Mesendoderm (in vitro differentiated cells): ENCODE results near the gene ACTG1.

Source experiments
- DNase-seq: peaks from one replicate; pipeline ENCODE4 v3.0.0; 2013
- H2AK5ac ChIP-seq: 2 replicates; pipeline ENCODE4 v1.6.1; 2013; ENCODE audit warnings: low read length, inconsistent platforms
- H2BK120ac ChIP-seq: 2 replicates; pipeline ENCODE4 v1.6.1; 2013; ENCODE audit warnings: low read depth, mild to moderate bottlenecking, low read length, moderate library complexity, mixed read lengths
- H2BK15ac ChIP-seq: replicated peaks from 2 replicates; pipeline ENCODE4 v1.6.1; 2013; ENCODE audit warnings: low read depth, mild to moderate bottlenecking, moderate library complexity
- H2BK5ac ChIP-seq: 2 replicates; pipeline ENCODE4 v1.6.1; 2013; ENCODE audit warnings: low read length, inconsistent platforms
- H3K18ac ChIP-seq: 2 replicates; pipeline ENCODE4 v1.6.1; 2013; ENCODE audit warnings: mild to moderate bottlenecking, low read length, mixed read lengths
- H3K23ac ChIP-seq: one replicate; pipeline ENCODE4 v1.6.1; 2013; ENCODE audit warnings: low read length
- H3K27ac ChIP-seq: 2 replicates; pipeline ENCODE4 v1.5.1; 2013; ENCODE audit warnings: low read depth, mild to moderate bottlenecking, inconsistent platforms, low read length, moderate library complexity
- H3K27me3 ChIP-seq: 2 replicates; pipeline ENCODE4 v1.6.1; 2013; ENCODE audit warnings: low read length, control low read depth, mild to moderate bottlenecking, inconsistent platforms; ENCODE audit not compliant: insufficient read depth, poor library complexity
- H3K36me3 ChIP-seq: 2 replicates; pipeline ENCODE4 v1.6.1; 2013; ENCODE audit warnings: low read length, inconsistent platforms; ENCODE audit not compliant: control insufficient read depth, insufficient read depth
- H3K4ac ChIP-seq: one replicate; pipeline ENCODE4 v1.6.1; 2013; ENCODE audit warnings: low read depth, mild to moderate bottlenecking, low read length, moderate library complexity
- H3K4me1 ChIP-seq: 2 replicates; pipeline ENCODE4 v1.6.1; 2013; ENCODE audit warnings: low read depth, low read length, inconsistent platforms; ENCODE audit not compliant: control insufficient read depth
- H3K4me2 ChIP-seq: 2 replicates; pipeline ENCODE4 v1.6.1; 2013; ENCODE audit warnings: low read length
- H3K4me3 ChIP-seq: 2 replicates; pipeline ENCODE4 v1.5.1; 2013; ENCODE audit warnings: mild to moderate bottlenecking, low read length
- H3K56ac ChIP-seq: one replicate; pipeline ENCODE4 v1.6.1; 2013; ENCODE audit warnings: low read length
- H3K79me1 ChIP-seq: 2 replicates; pipeline ENCODE4 v1.6.1; 2013; ENCODE audit warnings: low read length, inconsistent platforms
- H3K79me2 ChIP-seq: 2 replicates; pipeline ENCODE4 v1.6.1; 2013; ENCODE audit warnings: mild to moderate bottlenecking, low read length; ENCODE audit not compliant: control insufficient read depth, insufficient read depth
- H3K9ac ChIP-seq: 2 replicates; pipeline ENCODE4 v1.6.1; 2013; ENCODE audit warnings: low read length, inconsistent platforms
- H4K5ac ChIP-seq: one replicate; pipeline ENCODE4 v1.6.1; 2013; ENCODE audit warnings: low read length
- H4K8ac ChIP-seq: one replicate; pipeline ENCODE4 v1.6.1; 2013; ENCODE audit warnings: low read depth, mild to moderate bottlenecking, control low read depth, low read length, moderate library complexity
- WGBS: extraction: QIAGEN DNeasy Blood & Tissue Kit; methylation state at CpG from one replicate; pipeline ENCODE4 v1.1.7; 2013; ENCODE audit warnings: low lambda C conversion rate, missing lambda C conversion rate; ENCODE audit not compliant: insufficient coverage; ENCODE audit errors: extremely low coverage; 5-methylcytosine and 5-hydroxymethylcytosine counted together

Gene ACTG1

DNA sequence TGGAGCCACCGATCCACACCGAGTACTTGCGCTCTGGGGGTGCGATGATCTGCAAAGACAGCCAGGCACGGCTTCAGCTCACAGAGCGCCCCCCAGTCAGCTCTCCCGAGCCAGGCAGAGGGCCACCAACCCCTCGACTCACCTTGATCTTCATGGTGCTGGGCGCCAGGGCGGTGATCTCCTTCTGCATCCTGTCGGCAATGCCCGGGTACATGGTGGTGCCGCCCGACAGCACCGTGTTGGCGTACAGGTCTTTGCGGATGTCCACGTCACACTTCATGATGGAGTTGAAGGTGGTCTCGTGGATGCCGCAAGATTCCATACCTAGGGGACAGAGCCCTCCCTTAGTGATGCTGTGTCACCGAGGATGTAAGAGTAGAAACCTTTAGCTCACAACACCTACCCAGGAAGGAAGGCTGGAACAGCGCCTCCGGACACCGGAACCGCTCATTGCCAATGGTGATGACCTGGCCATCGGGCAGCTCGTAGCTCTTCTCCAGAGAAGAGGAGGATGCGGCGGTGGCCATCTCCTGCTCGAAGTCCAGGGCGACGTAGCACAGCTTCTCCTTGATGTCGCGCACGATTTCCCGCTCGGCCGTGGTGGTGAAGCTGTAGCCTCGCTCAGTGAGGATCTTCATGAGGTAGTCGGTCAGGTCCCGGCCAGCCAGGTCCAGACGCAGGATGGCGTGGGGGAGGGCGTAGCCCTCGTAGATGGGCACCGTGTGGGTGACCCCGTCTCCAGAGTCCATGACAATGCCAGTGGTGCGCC, 1.6 kb downstream of the ACTG1 start:
- Histone ChIP-seq H2BK15ac (no peak overlapping the region), H3K9ac (peak overlapping the region; percentile 81), H3K23ac (peak overlapping the region; percentile 81), H4K8ac (no peak overlapping the region), H2BK120ac (no peak overlapping the region), H3K4me1 (no peaks in the 10 kb centered on the region), H3K18ac (no peak overlapping the region), H4K5ac (no peak overlapping the region), H3K79me2 (peaks cover 43% of the 10 kb centered on the region), H3K27ac (peak overlapping the region; percentile 8), H3K4me2 (peak overlapping the region; percentile 59), H3K4me3 (peak overlapping the region; percentile 98), H3K4ac (no peak overlapping the region), H3K79me1 (peaks cover 2% of the 10 kb centered on the region), H2BK5ac (no peak overlapping the region), H3K56ac (peak overlapping the region; percentile 98), H3K36me3 (peaks cover 23% of the 10 kb centered on the region), H2AK5ac (no peak overlapping the region), H3K27me3 (no peaks in the 10 kb centered on the region)
- no peak for DNase-seq
- no CpG with 5 or more reads among the region's 48 CpGs for WGBS

DNA sequence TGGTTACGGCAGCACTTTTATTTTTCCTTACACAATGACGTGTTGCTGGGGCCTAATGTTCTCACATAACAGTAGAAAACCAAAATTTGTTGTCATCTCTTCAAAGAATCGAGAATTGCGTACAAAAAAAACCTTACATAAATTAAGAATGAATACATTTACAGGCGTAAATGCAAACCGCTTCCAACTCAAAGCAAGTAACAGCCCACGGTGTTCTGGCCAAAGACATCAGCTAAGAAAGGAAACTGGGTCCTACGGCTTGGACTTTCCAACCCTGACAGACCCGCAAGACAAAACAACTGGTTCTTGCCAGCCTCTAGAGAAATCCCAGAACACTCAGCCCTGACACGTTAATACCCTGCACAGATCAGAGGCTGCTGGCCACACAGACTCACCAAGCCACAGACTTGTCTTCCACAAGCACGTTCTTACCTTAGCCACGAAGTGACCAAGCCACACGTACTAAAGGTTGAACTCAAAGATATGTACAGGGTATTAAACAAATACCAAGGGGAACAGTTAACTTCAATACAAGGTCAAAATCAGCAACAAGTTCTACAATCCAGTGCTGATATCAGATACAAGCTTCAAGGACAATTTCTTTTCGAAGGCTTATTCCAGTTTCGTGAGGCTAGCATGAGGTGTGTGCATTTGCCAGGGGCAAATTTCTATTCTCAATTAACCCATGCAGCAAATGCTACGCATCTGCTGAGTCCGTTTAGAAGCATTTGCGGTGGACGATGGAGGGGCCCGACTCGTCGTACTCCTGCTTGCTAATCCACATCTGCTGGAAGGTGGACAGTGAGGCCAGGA, 2.4 kb downstream of the ACTG1 start:
- peaks cover 36% of the 10 kb centered on the region for H3K79me2 ChIP-seq
- no peak overlapping the region for H3K4ac ChIP-seq
- no peak for DNase-seq
- no peaks in the 10 kb centered on the region for H3K4me1 ChIP-seq
- peak overlapping the region; percentile 59 for H3K4me2 ChIP-seq
- H4K8ac ChIP-seq, result no peak overlapping the region
- peak overlapping the region; percentile 81 for H3K9ac ChIP-seq
- peaks cover 23% of the 10 kb centered on the region for H3K36me3 ChIP-seq
- no peaks in the 10 kb centered on the region for H3K27me3 ChIP-seq
- H2AK5ac ChIP-seq, result no peak overlapping the region
- H3K4me3 ChIP-seq, result peak overlapping the region; percentile 98
- H4K5ac ChIP-seq, result no peak overlapping the region
- H3K18ac ChIP-seq, result no peak overlapping the region
- WGBS, result no CpG with 5 or more reads among the region's 22 CpGs
- H3K27ac ChIP-seq, result no peak overlapping the region
- H2BK15ac ChIP-seq, result no peak overlapping the region
- peak overlapping the region; percentile 98 for H3K56ac ChIP-seq
- no peak overlapping the region for H2BK120ac ChIP-seq
- peaks cover 2% of the 10 kb centered on the region for H3K79me1 ChIP-seq
- H2BK5ac ChIP-seq, result no peak overlapping the region
- H3K23ac ChIP-seq, result peak overlapping the region; percentile 81

DNA sequence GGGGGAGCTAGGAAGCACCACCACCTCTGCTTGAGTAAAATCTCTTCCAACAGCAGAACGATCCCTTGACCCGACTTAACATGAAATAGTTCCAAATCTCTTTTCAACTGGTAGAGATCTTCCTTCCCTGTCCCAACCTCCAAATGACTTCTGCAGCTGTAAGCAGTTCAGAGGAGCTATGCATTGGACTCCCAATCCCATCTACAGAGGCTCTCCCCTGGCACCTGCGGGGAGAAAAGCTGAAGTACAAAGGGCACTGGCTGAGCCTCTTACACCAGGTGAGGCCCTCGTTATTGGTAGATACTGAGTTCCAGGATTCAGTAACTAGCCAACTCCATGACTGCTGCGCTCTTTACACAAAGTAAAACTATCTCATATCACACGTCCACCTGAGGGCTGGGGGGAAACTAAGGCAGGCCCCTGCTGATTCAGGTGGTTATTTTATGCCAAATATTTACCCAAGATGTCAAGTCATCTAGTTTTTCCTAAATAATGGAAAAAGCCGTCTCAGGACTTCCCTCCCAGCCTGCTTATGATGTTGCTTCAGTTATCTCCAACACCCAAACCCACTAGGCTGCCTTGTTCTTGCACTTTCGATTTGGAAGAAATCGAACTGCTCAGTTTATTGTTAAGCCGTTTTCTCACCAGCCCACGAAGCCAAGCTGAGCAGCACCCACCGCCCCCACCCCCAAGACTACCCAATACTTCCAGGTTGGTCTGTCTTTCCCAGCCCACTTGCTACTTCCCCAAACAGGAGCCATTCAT, 3.2 kb downstream of the ACTG1 start:
- Histone ChIP-seq H3K23ac (no peak overlapping the region), H3K18ac (no peak overlapping the region), H2AK5ac (no peak overlapping the region), H3K4ac (no peak overlapping the region), H2BK15ac (no peak overlapping the region), H2BK5ac (no peak overlapping the region), H3K79me2 (peaks cover 36% of the 10 kb centered on the region), H3K4me1 (no peaks in the 10 kb centered on the region), H3K79me1 (peaks cover 2% of the 10 kb centered on the region), H3K56ac (peak overlapping the region; percentile 98), H3K4me3 (peak overlapping the region; percentile 98), H3K4me2 (peak overlapping the region; percentile 59), H3K27ac (peak overlapping the region; percentile 9), H2BK120ac (no peak overlapping the region), H3K36me3 (peaks cover 23% of the 10 kb centered on the region), H3K9ac (peak overlapping the region; percentile 81), H4K8ac (no peak overlapping the region), H3K27me3 (no peaks in the 10 kb centered on the region), H4K5ac (no peak overlapping the region)
- peak; percentile 70 for DNase-seq
- no CpG with 5 or more reads among the region's 12 CpGs for WGBS

GRCh38 chr17:81508639-81509206, 3.9 kb downstream of the ACTG1 start:
- Histone ChIP-seq H4K8ac (no peak overlapping the region), H3K4me1 (no peaks in the 10 kb centered on the region), H3K27ac (peak overlapping the region; percentile 5), H3K56ac (no peak overlapping the region), H2AK5ac (no peak overlapping the region), H3K36me3 (peaks cover 23% of the 10 kb centered on the region), H3K23ac (no peak overlapping the region), H2BK15ac (no peak overlapping the region), H3K79me2 (peaks cover 36% of the 10 kb centered on the region), H3K79me1 (peaks cover 2% of the 10 kb centered on the region), H3K9ac (peak overlapping the region; percentile 81), H3K4me2 (peak overlapping the region; percentile 59), H3K27me3 (no peaks in the 10 kb centered on the region), H3K18ac (no peak overlapping the region), H2BK5ac (no peak overlapping the region), H3K4me3 (no peak overlapping the region), H4K5ac (no peak overlapping the region), H3K4ac (no peak overlapping the region), H2BK120ac (no peak overlapping the region)
- peak; percentile 74 for DNase-seq
- no CpG with 5 or more reads among the region's 10 CpGs for WGBS

- Histone ChIP-seq H3K79me2 (no peaks in the 10 kb centered on the region), H3K23ac (no peak overlapping the region), H4K5ac (no peak overlapping the region), H3K27me3 (no peaks in the 10 kb centered on the region), H3K18ac (no peak overlapping the region), H3K9ac (no peak overlapping the region), H3K4ac (no peak overlapping the region), H3K27ac (no peak overlapping the region), H3K56ac (no peak overlapping the region), H2BK15ac (no peak overlapping the region), H2AK5ac (no peak overlapping the region), H2BK120ac (no peak overlapping the region), H3K36me3 (no peaks in the 10 kb centered on the region), H3K79me1 (no peaks in the 10 kb centered on the region), H3K4me1 (no peaks in the 10 kb centered on the region), H3K4me2 (no peak overlapping the region), H2BK5ac (no peak overlapping the region), H3K4me3 (no peak overlapping the region), H4K8ac (no peak overlapping the region)
- DNase-seq, result no peak
These were observed 9.0 kb downstream of the ACTG1 start for GRCh38 chr17:81503619-81504018.
